Skin epidermis (tissue), 12 donors: ENCODE results near the gene KIR3DL1.

Experiments
- H3K27ac ChIP-seq, 21 experiments: fragments of 200-600 bp; sonication (generic) in 11 of 21; one replicate each; pipeline ENCODE4 v1.5.0; 2020; ENCODE audit warnings: mild to moderate bottlenecking in 3 of 21, inconsistent platforms in 2 of 21, moderate library complexity in 2 of 21
- H3K4me3 ChIP-seq, 7 experiments: fragments of 200-600 bp; sonication (generic) in 2 of 7; one replicate each; pipeline ENCODE4 v1.5.0; 2020; ENCODE audit warnings: inconsistent platforms in 2 of 7, mild to moderate bottlenecking in 2 of 7, moderate library complexity in 1 of 7

KIR3DL1 gene

DNA sequence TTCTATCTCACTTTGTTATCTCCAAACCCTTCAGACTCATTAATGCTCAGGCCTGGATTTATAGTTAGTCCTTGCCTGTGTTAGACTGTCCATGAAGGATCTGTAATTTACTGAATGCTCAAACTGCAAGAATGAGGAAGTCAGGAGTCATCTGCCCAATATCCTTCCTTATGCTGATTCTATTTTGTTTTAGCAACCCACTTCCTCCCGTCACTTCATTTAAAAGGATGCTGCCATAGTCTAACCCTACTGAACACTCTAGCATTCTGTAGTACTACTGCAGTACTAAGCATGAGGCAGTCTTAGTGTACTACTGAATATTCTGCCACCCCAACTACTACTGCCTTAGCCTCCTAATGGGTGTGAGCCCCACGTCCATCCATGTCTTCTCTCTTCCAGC, 59.2 kb downstream of the KIR3DL1 start:
- peak overlapping the region in 1 of 7 experiments; percentile 1 for H3K4me3 ChIP-seq
- H3K27ac ChIP-seq = peak overlapping the region in 2 of 21 experiments; percentile 5 to 50

DNA sequence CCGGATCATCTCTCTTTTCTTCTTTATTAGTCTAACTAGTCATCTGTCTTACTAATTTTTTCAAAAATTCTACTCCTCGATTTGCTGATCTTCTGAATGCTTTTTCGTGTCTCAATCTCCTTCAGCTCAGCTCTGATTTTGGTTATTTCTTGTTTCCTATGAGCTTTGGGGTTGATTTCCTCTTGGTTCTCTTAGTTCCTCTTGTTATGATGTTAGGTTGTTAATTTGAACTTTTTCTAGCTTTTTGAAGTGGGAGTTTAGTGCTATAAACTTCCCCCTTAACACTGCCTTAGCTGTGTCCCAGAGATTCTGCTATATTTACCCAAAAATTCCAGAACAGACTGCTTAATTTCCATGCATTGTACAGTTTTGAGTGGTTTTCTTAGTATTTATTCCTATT, 61.2 kb downstream of the KIR3DL1 start:
- H3K4me3 ChIP-seq = no peak overlapping the region
- H3K27ac ChIP-seq = no peak overlapping the region
